Measurements from ENCODE around the gene MUC16.

GRCh38 chr19:8965887-8966286 lies 44.3 kb downstream of the MUC16 start:
- TF ChIP-seq REST (IDR thresholded peaks at IDR 0.05; ENCODE audit: insufficient read depth in 1 of 2, low read depth in 2 of 2, low read length in 2 of 2) (peak; percentile 35 to 90; a peak in 3 of 4 replicates), FOXP2 (optimal IDR thresholded peaks at IDR 0.05; ENCODE audit: borderline replicate concordance, extremely low read depth, extremely low read length, insufficient read depth) (no peak)
